Choroid plexus epithelial cell (primary cell): Measurements from ENCODE around the gene NBPF3.
A peak's percentile ranks its signal among the peaks of the same experiment; 100 is the strongest.
"Not testable (repeated sequence)": the region's sequence is repeated elsewhere in the genome, so short reads cannot be mapped to it uniquely, and the experiment has no call there.

Source experiments
- DNase-seq: peaks from one replicate; pipeline ENCODE4 v3.0.0-alpha.2; 2010; ENCODE audit warnings: low read depth
- H3K4me3 ChIP-seq: 2 replicates; pipeline ENCODE4 v1.5.1; 2011; ENCODE audit warnings: low read depth, mild to moderate bottlenecking, control low read depth, low read length, moderate library complexity
- TF ChIP-seq, protein P1 (sequence below): conservative IDR thresholded peaks from 2 replicates; pipeline ENCODE4 v1.5.1; 2011; ENCODE audit warnings: low read depth, mild to moderate bottlenecking, control low read depth, inconsistent platforms, low read length, moderate library complexity

Gene NBPF3

DNA sequence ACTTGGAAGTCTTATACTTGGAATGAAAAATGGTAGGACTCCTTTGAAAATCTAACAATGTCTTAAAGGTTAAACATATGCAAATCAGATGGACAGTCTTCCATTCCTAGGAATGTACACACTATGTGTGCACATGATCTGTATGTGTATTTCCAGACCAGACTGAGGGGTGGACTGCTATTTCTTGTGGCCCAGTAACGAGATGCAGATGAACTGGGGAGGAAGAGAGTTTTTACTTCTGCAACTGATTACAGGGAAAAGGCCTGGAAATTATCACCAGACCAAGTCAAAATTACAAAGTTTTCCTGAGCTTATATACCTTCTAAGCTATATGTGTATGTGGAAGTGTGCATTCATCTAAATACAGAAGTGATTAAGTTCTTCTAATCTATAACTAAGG lies 17.7 kb downstream of the NBPF3 start:
- no peak for DNase-seq
- TF ChIP-seq, protein P1, sequence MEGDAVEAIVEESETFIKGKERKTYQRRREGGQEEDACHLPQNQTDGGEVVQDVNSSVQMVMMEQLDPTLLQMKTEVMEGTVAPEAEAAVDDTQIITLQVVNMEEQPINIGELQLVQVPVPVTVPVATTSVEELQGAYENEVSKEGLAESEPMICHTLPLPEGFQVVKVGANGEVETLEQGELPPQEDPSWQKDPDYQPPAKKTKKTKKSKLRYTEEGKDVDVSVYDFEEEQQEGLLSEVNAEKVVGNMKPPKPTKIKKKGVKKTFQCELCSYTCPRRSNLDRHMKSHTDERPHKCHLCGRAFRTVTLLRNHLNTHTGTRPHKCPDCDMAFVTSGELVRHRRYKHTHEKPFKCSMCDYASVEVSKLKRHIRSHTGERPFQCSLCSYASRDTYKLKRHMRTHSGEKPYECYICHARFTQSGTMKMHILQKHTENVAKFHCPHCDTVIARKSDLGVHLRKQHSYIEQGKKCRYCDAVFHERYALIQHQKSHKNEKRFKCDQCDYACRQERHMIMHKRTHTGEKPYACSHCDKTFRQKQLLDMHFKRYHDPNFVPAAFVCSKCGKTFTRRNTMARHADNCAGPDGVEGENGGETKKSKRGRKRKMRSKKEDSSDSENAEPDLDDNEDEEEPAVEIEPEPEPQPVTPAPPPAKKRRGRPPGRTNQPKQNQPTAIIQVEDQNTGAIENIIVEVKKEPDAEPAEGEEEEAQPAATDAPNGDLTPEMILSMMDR: no peak
- no peak overlapping the region for H3K4me3 ChIP-seq

DNA sequence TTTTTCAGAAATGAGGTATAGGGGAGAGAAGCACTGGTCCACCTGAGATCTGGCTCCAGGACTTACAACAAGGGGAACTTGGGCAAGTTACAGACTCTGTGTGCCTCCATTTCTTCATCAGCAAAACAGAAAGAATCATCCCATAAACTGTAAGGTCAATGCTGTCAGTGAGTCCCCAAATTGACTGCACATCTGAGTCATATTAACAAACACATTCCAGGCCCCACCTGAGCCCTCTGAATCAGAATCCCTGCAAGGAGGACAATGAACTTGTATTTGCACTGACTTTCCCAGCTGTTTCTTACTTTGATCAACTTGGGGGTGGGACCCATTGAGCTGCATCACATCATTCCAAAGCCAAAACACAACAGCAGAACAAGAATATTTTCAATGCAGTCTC lies 25.2 kb downstream of the NBPF3 start:
- not testable (repeated sequence) for DNase-seq, H3K4me3 ChIP-seq

DNA sequence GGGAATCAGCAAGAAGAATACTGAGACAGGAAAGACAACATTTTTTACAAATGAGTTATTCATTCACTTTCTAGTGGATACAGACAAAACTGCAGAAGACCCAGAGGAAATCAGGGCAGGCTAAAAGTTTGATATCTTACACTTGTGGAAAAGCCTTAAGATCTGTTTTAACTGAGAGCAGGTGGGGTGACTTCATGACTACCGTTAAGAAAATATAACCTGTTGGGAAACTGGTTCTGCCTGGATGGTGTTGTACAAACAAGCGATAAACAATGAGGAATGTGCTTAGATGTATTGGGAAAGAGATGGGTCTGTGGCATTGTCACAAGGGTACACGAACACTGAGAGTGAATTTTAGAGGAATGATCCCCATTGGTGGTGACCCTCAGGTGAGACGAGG lies 28.0 kb downstream of the NBPF3 start:
- H3K4me3 ChIP-seq, DNase-seq: not testable (repeated sequence)

DNA sequence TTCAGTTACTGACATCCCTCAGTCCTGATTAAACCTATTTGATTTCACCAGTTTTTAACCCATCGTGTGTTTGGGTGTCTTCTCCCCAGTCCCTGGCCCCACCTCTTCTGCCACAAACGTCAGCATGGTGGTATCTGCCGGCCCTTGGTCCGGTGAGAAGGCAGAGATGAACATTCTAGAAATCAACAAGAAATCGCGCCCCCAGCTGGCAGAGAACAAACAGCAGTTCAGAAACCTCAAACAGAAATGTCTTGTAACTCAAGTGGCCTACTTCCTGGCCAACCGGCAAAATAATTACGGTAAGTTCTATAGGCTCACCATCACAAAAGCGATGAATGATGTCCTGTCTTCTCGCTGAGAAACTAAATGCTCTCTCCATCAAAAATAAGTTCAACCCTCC lies 28.7 kb downstream of the NBPF3 start:
- TF ChIP-seq, protein P1: peak; percentile 71
- peak; percentile 72 for DNase-seq

DNA sequence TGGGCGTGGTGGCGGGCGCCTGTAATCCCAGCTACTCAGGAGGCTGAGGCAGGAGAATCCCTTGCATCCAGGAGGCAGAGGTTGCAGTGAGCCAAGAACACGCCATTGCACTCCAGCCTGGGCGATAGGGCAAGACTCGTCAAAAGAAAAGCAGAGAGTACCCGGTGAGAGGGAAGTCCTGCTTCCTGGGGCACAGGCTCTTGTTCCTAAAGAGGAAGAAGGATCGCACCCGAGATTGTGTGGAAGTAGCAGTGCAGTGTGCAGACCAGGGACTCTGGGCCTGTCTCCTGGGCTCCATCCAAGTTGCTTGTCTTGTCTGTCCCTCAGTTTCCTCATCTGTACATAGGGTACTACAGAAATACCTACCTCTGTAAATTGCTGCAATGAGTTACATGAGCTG lies 29.6 kb downstream of the NBPF3 start:
- TF ChIP-seq, protein P1: no peak
- DNase-seq: no peak
- H3K4me3 ChIP-seq: no peak overlapping the region

More for the DNA sequence above, 28.7 kb downstream of the NBPF3 start:
- no peak overlapping the region for H3K4me3 ChIP-seq

DNA sequence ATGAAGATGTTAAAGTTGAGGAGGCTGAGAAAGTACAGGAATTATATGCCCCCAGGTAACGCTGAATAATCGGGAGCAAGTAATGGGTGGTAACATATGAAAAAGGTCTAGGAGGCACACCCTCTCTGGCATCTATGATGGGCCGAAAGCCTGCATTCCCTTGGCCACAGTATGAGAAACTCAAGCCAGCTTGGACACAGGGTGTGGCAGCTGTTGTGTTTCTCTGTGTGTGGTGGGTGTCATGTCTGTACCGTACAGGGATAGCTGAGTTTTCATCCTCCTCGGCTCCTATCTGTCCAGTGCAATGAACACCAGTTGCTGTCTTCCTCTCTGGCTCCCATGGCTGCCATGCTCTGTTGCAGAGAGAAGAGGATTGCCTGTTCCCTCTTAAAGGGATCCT lies 32.9 kb downstream of the NBPF3 start:
- DNase-seq: no peak
- H3K4me3 ChIP-seq: no peak overlapping the region
- TF ChIP-seq, protein P1: no peak

DNA sequence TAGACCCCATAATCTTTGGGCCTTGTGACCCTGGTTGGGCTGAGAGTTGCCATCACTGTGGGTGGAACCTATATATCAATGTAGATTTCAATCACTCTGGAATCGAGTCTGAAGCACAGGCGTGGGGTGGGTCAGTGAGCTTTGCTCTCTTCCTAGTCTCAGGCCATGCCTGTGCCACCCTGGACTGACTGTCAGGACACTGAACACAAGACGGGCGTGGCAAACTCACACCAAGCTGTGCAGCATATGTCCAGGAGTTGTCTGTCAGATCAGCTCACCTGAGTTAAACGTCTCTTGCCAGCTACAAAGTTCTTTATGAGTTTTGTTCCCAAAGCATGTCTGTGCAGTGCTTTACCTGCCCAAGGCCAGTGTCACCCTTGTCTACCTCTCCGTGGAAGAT lies 38.4 kb downstream of the NBPF3 start:
- no peak for DNase-seq
- TF ChIP-seq, protein P1: no peak
- H3K4me3 ChIP-seq: no peak overlapping the region

DNA sequence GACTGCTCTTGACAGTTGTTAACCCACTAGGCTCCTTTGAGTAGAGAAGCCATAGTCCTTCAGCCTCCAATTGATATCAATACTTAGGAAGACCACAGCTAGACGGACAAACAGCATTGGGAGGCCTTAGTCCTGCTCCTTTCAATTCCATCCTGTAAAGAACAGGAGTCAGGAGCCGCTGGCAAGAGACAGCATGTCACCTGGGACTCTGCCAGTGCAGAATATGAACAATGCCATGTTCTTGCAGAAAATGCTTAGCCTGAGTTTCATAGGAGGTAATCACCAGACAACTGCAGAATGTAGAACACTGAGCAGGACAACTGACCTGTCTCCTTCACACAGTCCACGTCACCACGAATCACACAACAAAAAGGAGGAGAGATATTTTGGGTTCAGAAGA lies 43.9 kb downstream of the NBPF3 start:
- not testable (repeated sequence) for DNase-seq

DNA sequence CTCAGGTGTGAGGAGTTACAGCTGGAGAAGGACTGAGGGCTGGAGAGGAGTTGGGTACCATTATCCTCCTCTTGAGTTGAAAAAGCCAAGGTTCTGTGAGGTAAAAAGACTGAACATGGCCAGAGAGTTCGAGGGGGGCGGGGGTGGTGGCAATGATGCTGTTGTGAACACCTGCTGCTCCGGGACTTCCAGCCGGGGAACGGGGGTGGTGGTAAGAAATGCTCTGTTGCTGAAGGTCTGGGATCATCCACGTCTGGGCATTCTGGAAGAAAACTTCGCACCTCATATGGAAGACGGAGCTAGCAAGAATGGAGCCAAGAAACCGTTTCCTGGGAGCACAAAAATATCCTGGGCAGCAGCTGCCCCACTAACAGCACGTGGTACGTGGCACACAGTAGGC lies 49.2 kb downstream of the NBPF3 start:
- TF ChIP-seq, protein P1: no peak
- DNase-seq: no peak
- H3K4me3 ChIP-seq: no peak overlapping the region

More for the DNA sequence above, 43.9 kb downstream of the NBPF3 start:
- H3K4me3 ChIP-seq: not testable (repeated sequence)
